Measurements from ENCODE around the gene LRRC59.
"Not testable (repeated sequence)": the region's sequence is repeated elsewhere in the genome, so short reads cannot be mapped to it uniquely, and the experiment has no call there.

GRCh38 chr17:50419577-50419976, 22.3 kb upstream of the LRRC59 start:
- not testable (repeated sequence) for TF ChIP-seq CTCF (IDR thresholded peaks at IDR 0.05; ENCODE audit: low read depth, low read length); EZH2phosphoT487 (IDR thresholded peaks at IDR 0.05; ENCODE audit: low read depth)

All from OCI-LY3 (cell line).